Measurements from ENCODE around the gene EFCAB10.

EFCAB10 gene

GRCh38 chr7:105614341-105614840 lies 33.1 kb upstream of the EFCAB10 start:
- no peaks in the 10 kb centered on the region for H3K27me3 ChIP-seq (ENCODE audit: insufficient read depth, low read length, poor library complexity, severe bottlenecking)

GRCh38 chr7:105613611-105614330 lies 32.5 kb upstream of the EFCAB10 start:
- Histone ChIP-seq H3K4me2 (ENCODE audit: low read depth, low read length, poor library complexity, severe bottlenecking) (no peak overlapping the region), H3K4me3 (ENCODE audit: low read length, poor library complexity, severe bottlenecking) (no peak overlapping the region), H3F3A (ENCODE audit: low read depth) (no peaks in the 10 kb centered on the region), H2AFZ (ENCODE audit: low read length) (no peak overlapping the region), H3K27me3 (ENCODE audit: insufficient read depth, low read length, poor library complexity, severe bottlenecking) (no peaks in the 10 kb centered on the region), H3K9me3 (ENCODE audit: insufficient read depth, low read depth, low read length) (no peaks in the 10 kb centered on the region), H3K79me2 (ENCODE audit: insufficient read depth, low read length) (no peaks in the 10 kb centered on the region), H3K4me1 (ENCODE audit: insufficient read depth, low read length, poor library complexity, severe bottlenecking) (no peaks in the 10 kb centered on the region), H3K36me3 (ENCODE audit: insufficient read depth, low read length) (no peaks in the 10 kb centered on the region), H3K9me2 (replicated peaks; ENCODE audit: low read depth, low read length) (no peaks in the 10 kb centered on the region), H3K9ac (ENCODE audit: low read depth, low read length, poor library complexity, severe bottlenecking) (no peak overlapping the region), H4K20me1 (ENCODE audit: insufficient read depth, low read length, poor library complexity, severe bottlenecking) (no peaks in the 10 kb centered on the region)
- TF ChIP-seq CTCF (conservative IDR thresholded peaks at IDR 0.05; ENCODE audit: low read length) (no peak), EZH2phosphoT487 (IDR thresholded peaks at IDR 0.05; ENCODE audit: borderline replicate concordance) (no peak)

More at GRCh38 chr7:105614341-105614840, 33.1 kb upstream of the EFCAB10 start:
- H3K4me1 ChIP-seq (ENCODE audit: insufficient read depth, low read length, poor library complexity, severe bottlenecking): no peaks in the 10 kb centered on the region
- no peaks in the 10 kb centered on the region for H3K36me3 ChIP-seq (ENCODE audit: insufficient read depth, low read length)
- H3K9me3 ChIP-seq (ENCODE audit: insufficient read depth, low read depth, low read length): no peaks in the 10 kb centered on the region
- no peaks in the 10 kb centered on the region for H4K20me1 ChIP-seq (ENCODE audit: insufficient read depth, low read length, poor library complexity, severe bottlenecking)
- H3K9ac ChIP-seq (ENCODE audit: low read depth, low read length, poor library complexity, severe bottlenecking): no peak overlapping the region
- no peak overlapping the region for H2AFZ ChIP-seq (ENCODE audit: low read length)
- no peak overlapping the region for H3K4me2 ChIP-seq (ENCODE audit: low read depth, low read length, poor library complexity, severe bottlenecking)
- TF ChIP-seq EZH2phosphoT487 (IDR thresholded peaks at IDR 0.05; ENCODE audit: borderline replicate concordance) (no peak), CTCF (conservative IDR thresholded peaks at IDR 0.05; ENCODE audit: low read length) (no peak)
- H3F3A ChIP-seq (ENCODE audit: low read depth): no peaks in the 10 kb centered on the region
- no peaks in the 10 kb centered on the region for H3K79me2 ChIP-seq (ENCODE audit: insufficient read depth, low read length)
- H3K4me3 ChIP-seq (ENCODE audit: low read length, poor library complexity, severe bottlenecking): no peak overlapping the region
- H3K9me2 ChIP-seq (replicated peaks; ENCODE audit: low read depth, low read length): no peaks in the 10 kb centered on the region

- Histone ChIP-seq H3K9me3 (ENCODE audit: insufficient read depth, low read depth, low read length) (no peaks in the 10 kb centered on the region), H3K4me1 (ENCODE audit: insufficient read depth, low read length, poor library complexity, severe bottlenecking) (no peaks in the 10 kb centered on the region), H3K36me3 (ENCODE audit: insufficient read depth, low read length) (no peaks in the 10 kb centered on the region), H3K4me3 (ENCODE audit: low read length, poor library complexity, severe bottlenecking) (no peak overlapping the region), H3K4me2 (ENCODE audit: low read depth, low read length, poor library complexity, severe bottlenecking) (no peak overlapping the region), H3K9ac (ENCODE audit: low read depth, low read length, poor library complexity, severe bottlenecking) (no peak overlapping the region), H3F3A (ENCODE audit: low read depth) (no peaks in the 10 kb centered on the region), H3K27me3 (ENCODE audit: insufficient read depth, low read length, poor library complexity, severe bottlenecking) (no peaks in the 10 kb centered on the region), H2AFZ (ENCODE audit: low read length) (no peak overlapping the region), H4K20me1 (ENCODE audit: insufficient read depth, low read length, poor library complexity, severe bottlenecking) (no peaks in the 10 kb centered on the region), H3K79me2 (ENCODE audit: insufficient read depth, low read length) (no peaks in the 10 kb centered on the region), H3K9me2 (replicated peaks; ENCODE audit: low read depth, low read length) (no peaks in the 10 kb centered on the region)
- no peak for TF ChIP-seq CTCF (conservative IDR thresholded peaks at IDR 0.05; ENCODE audit: low read length)
- no peak for TF ChIP-seq EZH2phosphoT487 (IDR thresholded peaks at IDR 0.05; ENCODE audit: borderline replicate concordance)
These were observed 31.5 kb upstream of the EFCAB10 start for GRCh38 chr7:105612806-105613205.

Measured in Loucy (cell line).